ENCODE results near the gene MAGED1. TPM values are rescaled to one million over a fixed set of nuclear protein-coding genes. Genes with fewer than 3 reads are reported as not detected.

The MAGED1 gene
- total RNA-seq, 1 donor from 2014 or later: 61.7 TPM

GRCh38 chrX:51922561-51922960 lies 29.1 kb downstream of the MAGED1 start:
- no peak for DNase-seq
- no peaks in the 10 kb centered on the region for H3K4me1 ChIP-seq
- TF ChIP-seq, protein P1, sequence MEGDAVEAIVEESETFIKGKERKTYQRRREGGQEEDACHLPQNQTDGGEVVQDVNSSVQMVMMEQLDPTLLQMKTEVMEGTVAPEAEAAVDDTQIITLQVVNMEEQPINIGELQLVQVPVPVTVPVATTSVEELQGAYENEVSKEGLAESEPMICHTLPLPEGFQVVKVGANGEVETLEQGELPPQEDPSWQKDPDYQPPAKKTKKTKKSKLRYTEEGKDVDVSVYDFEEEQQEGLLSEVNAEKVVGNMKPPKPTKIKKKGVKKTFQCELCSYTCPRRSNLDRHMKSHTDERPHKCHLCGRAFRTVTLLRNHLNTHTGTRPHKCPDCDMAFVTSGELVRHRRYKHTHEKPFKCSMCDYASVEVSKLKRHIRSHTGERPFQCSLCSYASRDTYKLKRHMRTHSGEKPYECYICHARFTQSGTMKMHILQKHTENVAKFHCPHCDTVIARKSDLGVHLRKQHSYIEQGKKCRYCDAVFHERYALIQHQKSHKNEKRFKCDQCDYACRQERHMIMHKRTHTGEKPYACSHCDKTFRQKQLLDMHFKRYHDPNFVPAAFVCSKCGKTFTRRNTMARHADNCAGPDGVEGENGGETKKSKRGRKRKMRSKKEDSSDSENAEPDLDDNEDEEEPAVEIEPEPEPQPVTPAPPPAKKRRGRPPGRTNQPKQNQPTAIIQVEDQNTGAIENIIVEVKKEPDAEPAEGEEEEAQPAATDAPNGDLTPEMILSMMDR (IDR thresholded peaks at IDR 0.05; ENCODE audit: borderline replicate concordance): no peak
- H3K4me3 ChIP-seq: no peak overlapping the region
- intact Hi-C loops (cut with micrococcal nuclease): no loop called here
- H3K9me3 ChIP-seq (replicated peaks): no peaks in the 10 kb centered on the region
- H3K27me3 ChIP-seq (ENCODE audit: low read depth): peaks cover 4% of the 10 kb centered on the region
- no peak overlapping the region for H3K27ac ChIP-seq (replicated peaks)
- no peaks in the 10 kb centered on the region for H3K36me3 ChIP-seq

GRCh38 chrX:51931566-51932150 lies 38.2 kb downstream of the MAGED1 start:
- Histone ChIP-seq H3K4me1 (no peaks in the 10 kb centered on the region), H3K36me3 (no peaks in the 10 kb centered on the region), H3K4me3 (no peak overlapping the region), H3K27me3 (ENCODE audit: low read depth) (no peaks in the 10 kb centered on the region), H3K27ac (replicated peaks) (no peak overlapping the region), H3K9me3 (replicated peaks) (no peaks in the 10 kb centered on the region)
- DNase-seq: no peak
- intact Hi-C loops (cut with micrococcal nuclease): no loop called here
- TF ChIP-seq, protein P1 (IDR thresholded peaks at IDR 0.05; ENCODE audit: borderline replicate concordance): no peak

Other genes with a start within 250 kb of the MAGED1 start
- not detected for gene CENPVL2, start 210.8 kb upstream of the MAGED1 start, total RNA-seq
- gene CENPVL1, start 183.1 kb upstream of the MAGED1 start, total RNA-seq: not detected
- 8.8 TPM for gene GSPT2, start 150.2 kb upstream of the MAGED1 start, total RNA-seq
- gene MAGED4B, start 175.6 kb downstream of the MAGED1 start, total RNA-seq: 1.5 TPM

Measured in left ventricle myocardium inferior (tissue), 1 donor.